Measurements from ENCODE around the gene APOBEC3B.

DNA sequence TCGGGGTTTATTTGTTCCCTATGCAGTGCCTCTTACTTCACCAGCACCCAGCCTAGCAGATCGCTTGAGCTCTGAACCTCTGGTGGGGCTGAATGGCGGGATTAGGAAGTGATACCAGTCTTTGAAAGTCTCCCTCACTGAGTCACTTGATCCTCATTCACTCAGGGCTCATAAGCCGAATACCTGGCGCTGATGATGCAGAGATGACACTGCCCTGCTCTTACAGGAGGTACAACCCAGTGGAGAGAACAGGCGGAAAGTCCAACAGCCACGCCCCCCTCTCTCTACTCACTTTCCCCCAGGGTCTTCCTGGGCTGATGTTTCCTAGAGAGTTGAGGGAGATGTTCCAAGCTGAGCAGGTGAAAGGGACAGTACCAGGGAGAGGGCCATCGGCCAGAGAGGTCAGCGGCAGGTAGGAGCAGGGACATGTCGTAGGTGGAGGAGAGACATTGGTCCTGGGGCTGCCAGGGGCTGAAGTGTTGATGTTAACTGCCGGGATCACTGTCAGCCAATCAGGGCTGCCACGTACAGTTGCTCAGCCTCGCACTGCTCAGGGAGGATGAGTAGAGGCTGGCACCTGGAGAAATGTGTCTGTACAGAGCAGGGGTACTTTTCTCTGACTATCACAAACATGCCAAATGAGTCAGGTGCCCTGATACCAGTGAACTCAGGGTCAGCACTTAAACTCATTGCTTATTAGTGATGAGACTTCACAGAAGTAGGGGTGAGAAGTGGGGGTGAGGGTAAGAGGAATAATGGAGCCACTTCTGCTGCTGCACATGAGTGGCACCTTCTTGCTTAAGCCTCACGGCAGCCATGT lies 34.6 kb upstream of the APOBEC3B start:
- TF ChIP-seq, protein P1, sequence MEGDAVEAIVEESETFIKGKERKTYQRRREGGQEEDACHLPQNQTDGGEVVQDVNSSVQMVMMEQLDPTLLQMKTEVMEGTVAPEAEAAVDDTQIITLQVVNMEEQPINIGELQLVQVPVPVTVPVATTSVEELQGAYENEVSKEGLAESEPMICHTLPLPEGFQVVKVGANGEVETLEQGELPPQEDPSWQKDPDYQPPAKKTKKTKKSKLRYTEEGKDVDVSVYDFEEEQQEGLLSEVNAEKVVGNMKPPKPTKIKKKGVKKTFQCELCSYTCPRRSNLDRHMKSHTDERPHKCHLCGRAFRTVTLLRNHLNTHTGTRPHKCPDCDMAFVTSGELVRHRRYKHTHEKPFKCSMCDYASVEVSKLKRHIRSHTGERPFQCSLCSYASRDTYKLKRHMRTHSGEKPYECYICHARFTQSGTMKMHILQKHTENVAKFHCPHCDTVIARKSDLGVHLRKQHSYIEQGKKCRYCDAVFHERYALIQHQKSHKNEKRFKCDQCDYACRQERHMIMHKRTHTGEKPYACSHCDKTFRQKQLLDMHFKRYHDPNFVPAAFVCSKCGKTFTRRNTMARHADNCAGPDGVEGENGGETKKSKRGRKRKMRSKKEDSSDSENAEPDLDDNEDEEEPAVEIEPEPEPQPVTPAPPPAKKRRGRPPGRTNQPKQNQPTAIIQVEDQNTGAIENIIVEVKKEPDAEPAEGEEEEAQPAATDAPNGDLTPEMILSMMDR (IDR thresholded peaks at IDR 0.05; ENCODE audit: poor library complexity), result no peak
- no peak for TF ChIP-seq EZH2 (IDR thresholded peaks at IDR 0.05; ENCODE audit: borderline replicate concordance)
- no peak for TF ChIP-seq EZH2phosphoT487 (IDR thresholded peaks at IDR 0.05; ENCODE audit: low read depth, severe bottlenecking, unreplicated experiment)
